ENCODE data around the gene PRICKLE2.

- TF ChIP-seq CTCF (tag by site-specific recombination; IDR thresholded peaks at IDR 0.05) (no peak), ZNF549 (tag by site-specific recombination; IDR thresholded peaks at IDR 0.05) (no peak), HIC1 (tag by site-specific recombination; IDR thresholded peaks at IDR 0.05) (no peak), TCF7L2 (IDR thresholded peaks at IDR 0.05; ENCODE audit: borderline replicate concordance, low read depth, low read length) (no peak), REST (tag by site-specific recombination; IDR thresholded peaks at IDR 0.05) (no peak), SP3 (tag by site-specific recombination; IDR thresholded peaks at IDR 0.05) (no peak), ZNF423 (tag by site-specific recombination; IDR thresholded peaks at IDR 0.05) (no peak), ZEB2 (tag by site-specific recombination; IDR thresholded peaks at IDR 0.05) (no peak), ZFP3 (tag by site-specific recombination; IDR thresholded peaks at IDR 0.05; ENCODE audit: low read depth) (no peak), ZBTB26 (tag by site-specific recombination; optimal IDR thresholded peaks at IDR 0.05) (no peak), OSR2 (tag by site-specific recombination; IDR thresholded peaks at IDR 0.05) (no peak), REPIN1 (tag by site-specific recombination; IDR thresholded peaks at IDR 0.05; ENCODE audit: low read depth) (no peak), KLF1 (tag by site-specific recombination; IDR thresholded peaks at IDR 0.05) (no peak), ZNF175 (tag by site-specific recombination; IDR thresholded peaks at IDR 0.05) (no peak)
Observed at GRCh38 chr3:64072126-64072525, 153.1 kb downstream of the PRICKLE2 start.

All from HEK293 (cell line).